Right kidney (tissue), 1 donor: ENCODE results near the gene GGACT.
"Not testable (repeated sequence)": the region's sequence is repeated elsewhere in the genome, so short reads cannot be mapped to it uniquely, and the experiment has no call there.

ENCODE experiments used
- DNase-seq: peaks from one replicate; pipeline ENCODE4 v3.0.0-alpha.2; 2016

The GGACT gene

GRCh38 chr13:100601716-100602115 lies 13.1 kb upstream of the GGACT start:
- DNase-seq, result no peak

GRCh38 chr13:100600915-100601314 lies 12.3 kb upstream of the GGACT start:
- no peak for DNase-seq

GRCh38 chr13:100600461-100600860 lies 11.9 kb upstream of the GGACT start:
- no peak for DNase-seq

DNA sequence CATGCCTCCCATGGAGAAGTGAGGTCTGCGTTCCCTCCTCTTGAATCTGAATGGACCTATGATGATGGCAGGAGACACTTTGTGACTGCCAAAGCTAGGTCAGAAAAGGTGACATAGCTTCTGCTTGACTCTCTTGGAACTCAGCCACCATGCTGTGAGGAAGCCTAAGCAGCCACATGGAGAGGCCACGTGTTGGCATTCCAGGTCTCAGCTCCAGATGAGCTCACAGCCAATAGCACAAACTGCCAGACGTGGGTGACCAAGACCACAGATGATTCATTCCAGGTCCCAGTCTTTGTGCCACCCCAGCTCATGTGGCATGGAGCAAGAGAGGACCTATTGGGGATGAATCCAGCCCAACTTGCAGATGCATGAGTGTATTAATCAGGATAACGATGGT lies 8.7 kb upstream of the GGACT start:
- DNase-seq, result no peak

DNA sequence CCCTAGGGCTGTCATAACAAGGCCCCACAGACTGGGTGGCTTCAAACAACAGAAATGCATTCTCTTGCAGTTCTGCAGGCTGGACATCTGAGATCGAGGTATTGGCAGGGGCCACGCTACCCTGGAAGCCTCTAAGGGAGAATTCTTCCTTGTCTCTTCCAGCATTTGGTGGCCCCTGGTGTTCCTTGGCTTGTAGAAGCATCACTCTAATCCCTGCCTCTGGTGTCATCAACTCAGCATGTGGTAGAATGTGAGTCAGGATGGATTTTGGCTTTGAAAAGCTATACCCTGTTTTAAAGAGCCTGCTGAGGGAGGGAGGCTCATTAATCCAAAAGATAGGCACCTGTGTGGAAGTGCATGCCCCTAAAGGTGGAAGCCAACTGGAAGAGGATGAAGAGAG lies 7.9 kb upstream of the GGACT start:
- DNase-seq, result no peak

GRCh38 chr13:100594731-100595130 lies 6.1 kb upstream of the GGACT start:
- DNase-seq, result no peak

- DNase-seq, result no peak
Measured at GRCh38 chr13:100594255-100594654, 5.7 kb upstream of the GGACT start.

DNA sequence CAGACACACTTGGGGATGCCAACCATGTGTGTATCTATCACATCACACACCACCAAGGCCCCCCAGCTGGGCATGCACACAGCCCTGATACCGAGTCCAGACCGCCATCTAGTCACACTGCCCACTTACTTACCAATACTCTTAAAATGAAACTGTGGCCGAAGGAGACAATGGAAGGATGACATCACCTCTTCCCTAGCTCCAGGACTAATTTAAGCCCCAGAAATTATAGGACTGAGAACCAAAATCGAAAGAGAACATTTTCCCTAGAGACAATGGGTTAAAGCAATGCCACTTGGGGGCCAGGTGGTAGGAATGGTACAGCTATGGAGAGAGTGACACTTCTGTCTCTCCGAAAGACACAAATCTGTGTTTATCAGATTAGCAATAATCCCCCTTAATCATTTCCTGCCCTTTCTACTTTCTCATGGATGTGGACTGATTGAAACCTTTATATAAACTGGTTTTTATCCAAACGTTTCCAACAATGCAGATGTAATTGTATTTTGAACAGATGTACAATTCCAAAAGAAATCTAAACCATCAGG lies 663 bp upstream of the GGACT start:
- DNase-seq, result no peak

GRCh38 chr13:100584896-100585295 lies 3.7 kb downstream of the GGACT start:
- DNase-seq, result no peak

GRCh38 chr13:100581504-100581903 lies 7.1 kb downstream of the GGACT start:
- DNase-seq, result no peak

DNA sequence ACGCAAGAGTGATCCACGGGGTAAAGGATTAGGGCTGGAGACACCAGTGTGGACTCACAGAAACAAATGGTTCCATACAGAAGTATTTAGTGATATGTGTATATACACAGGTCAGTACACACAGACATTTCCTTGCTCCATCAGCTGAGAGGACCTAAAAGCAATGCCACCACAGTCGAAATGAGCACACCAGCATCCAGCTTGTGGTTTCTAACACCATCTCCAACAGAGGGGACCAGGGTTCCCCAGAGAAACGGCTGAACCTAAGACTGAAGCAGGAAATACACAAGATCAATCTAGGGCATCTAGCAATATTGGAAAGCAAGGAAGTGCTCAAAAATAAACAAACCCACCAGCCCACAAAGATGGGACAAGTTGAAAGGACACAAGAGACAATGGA lies 7.6 kb downstream of the GGACT start:
- DNase-seq, result no peak

DNA sequence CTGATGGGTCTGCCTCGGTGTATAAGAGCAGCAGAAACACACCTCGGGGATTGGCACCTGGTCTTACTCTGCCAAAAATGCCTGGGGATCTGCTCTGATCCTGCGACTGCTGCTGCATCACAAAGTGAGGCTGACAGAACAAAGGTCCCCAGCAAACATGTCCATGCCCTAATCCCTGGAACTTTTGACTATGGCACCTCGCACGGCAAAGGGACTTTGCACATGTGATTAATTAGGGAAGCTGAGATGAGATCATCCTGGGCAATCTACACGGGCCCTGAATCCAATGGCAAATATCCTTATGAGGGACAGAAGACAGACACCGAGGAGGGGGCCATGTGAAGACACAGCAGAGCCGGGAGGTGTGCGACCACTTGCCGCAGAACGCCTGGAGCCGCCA lies 8.5 kb downstream of the GGACT start:
- DNase-seq, result no peak

- DNase-seq, result not testable (repeated sequence)
Measured at GRCh38 chr13:100577239-100577638, 11.3 kb downstream of the GGACT start.

DNA sequence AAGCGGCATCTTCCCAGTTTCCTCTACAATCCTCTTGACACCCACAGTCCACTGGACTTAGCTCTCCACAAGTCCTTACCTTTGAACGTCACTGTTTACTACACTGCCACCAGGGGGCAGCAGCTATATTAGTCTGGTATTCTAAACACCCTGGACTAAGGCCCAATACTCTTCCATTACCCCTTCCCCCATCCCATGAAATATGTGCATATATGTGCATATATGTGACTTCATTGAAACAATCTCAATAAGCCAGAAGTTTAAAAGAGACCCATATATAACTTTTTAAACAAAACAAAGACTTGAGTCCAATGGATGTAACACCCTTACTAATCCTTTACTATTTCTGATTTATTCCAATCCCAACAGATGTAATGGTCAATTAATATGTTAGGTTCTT lies 15.5 kb downstream of the GGACT start:
- no peak for DNase-seq

DNA sequence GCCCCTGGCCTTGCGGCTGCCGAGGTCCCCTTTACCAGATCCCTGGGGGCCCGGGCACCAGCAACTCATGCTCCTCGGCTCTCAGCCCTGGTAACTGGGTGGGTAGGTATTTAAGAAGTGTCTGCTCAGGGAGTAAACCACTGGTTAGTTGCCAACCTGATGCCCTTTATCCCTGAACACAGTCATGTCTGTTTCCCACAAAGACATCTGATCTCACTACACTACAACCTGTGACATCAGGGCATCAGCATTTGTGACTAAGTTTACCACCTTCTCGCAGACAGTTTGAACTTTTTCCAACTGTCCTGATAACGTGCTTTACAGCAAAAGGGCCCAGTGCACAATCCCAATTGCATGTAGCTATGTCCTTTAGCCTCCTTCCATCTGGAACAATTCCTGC lies 22.0 kb downstream of the GGACT start:
- no peak for DNase-seq

- DNase-seq, result no peak
Measured at GRCh38 chr13:100565286-100565685, 23.3 kb downstream of the GGACT start.

- no peak for DNase-seq
Measured at GRCh38 chr13:100564444-100565223, 24.0 kb downstream of the GGACT start.

DNA sequence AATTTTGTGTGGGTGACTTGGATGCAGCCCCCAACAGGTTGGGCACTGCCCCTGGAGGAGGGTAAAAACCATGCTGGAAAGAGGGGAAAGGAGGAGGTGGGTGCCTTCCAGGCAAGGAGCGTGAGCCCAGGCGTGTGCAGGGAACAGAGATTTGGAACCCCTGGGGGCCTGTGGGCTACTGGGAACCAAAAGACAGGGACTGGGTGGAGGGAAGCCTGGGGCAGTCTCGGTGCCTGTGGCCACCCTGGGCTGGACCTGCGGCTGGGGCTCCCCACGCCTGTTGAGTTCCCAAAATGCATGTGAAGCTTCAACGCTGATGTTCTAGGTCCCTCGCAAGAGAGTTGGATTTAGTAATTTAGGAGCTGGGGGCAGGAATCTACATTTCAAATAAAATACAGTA lies 24.8 kb downstream of the GGACT start:
- no peak for DNase-seq

GRCh38 chr13:100561599-100562204 lies 26.9 kb downstream of the GGACT start:
- DNase-seq, result no peak

DNA sequence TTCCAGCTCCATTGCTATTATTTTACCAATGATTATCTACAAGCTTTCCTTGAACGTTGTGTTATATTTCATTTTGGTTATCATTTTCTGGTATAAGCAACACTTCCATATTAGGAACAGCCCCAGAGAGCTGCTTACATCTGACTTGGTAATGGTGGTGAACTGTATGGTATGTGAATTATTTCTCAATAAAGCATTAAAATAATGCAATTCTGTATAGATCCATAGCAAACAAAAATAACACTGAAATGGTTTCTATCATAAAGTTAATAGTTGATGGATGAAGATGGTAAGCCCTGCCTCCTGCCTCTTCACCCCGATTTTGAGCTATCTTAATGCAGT lies 27.5 kb downstream of the GGACT start:
- no peak for DNase-seq

- DNase-seq, result no peak
Measured at GRCh38 chr13:100560498-100561157, 28.0 kb downstream of the GGACT start.

- no peak for DNase-seq
Measured at GRCh38 chr13:100559886-100560285, 28.7 kb downstream of the GGACT start.

DNA sequence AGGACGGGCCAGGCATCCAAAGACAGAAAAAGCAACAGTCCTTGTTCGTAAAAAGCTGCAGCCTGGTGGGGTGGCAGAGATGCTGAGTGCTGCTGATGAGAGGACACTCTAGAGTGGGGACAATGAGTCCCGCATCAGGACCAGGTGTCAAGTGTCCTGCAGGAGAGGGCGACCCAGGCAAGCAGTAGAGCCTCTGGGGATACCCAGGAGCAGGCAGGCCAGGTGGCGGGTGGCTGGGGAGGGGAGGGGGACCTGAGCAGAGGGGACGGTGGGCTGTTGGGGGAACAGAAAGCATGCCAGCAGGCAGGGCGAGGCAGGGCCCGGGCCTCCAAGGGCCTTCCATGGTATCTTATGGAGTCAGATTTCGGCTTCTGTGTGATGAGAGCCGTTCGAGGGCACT lies 35.8 kb downstream of the GGACT start:
- DNase-seq, result no peak

DNA sequence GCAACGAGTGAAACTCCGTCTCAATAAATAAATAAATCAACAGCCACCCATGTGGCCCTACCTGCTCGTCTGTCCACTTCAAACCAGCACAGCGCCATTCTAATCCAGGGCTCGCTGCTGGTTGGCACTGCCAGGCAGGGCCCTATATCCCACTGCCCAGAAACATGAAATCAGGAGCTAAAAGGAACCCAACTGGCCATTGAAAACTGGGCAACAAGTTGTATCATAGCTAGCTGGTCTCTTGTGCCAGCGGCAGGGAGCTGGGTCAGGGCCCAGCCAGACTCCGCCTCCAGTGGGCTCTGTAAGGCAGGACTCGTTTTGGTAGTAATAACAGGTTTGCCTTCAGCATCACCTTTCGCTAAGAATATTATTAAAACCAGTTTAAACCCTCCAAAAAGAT lies 39.3 kb downstream of the GGACT start:
- DNase-seq, result no peak
